MCF 10A (cell line): ENCODE measurements around the gene OR10W1. TPM values are rescaled to one million over a fixed set of nuclear protein-coding genes. Genes with fewer than 3 reads are reported as not detected.

Experiments used
- BruUV-seq: library from RNA; stranded (reverse); fragments of 400-500 nt; replicated peaks from 2 replicates; lab custom pipeline; 2021; lab: Mats Ljungman, UMichigan
- CTCF ChIA-PET: fragments of 300-600 bp; sonication (Branson Sonifier 250); formaldehyde crosslinking; extraction: SDS; loops from one replicate; lab custom pipeline; 2021; ENCODE audit warnings: antibody characterized with exemption, inconsistent platforms; lab: Yijun Ruan, JAX
- POLR2A ChIA-PET: fragments of 300-600, 350-650 bp; sonication (Branson Sonifier 250); formaldehyde crosslinking; extraction: SDS; loops from one replicate; lab custom pipeline; 2020; ENCODE audit warnings: antibody characterized with exemption, inconsistent platforms; lab: Yijun Ruan, JAX
- DNase-seq: peaks from one replicate; pipeline ENCODE4 v3.0.0-alpha.2; 2018; ENCODE audit not compliant: unreplicated experiment
- H3K27ac Mint-ChIP-seq: one replicate; pipeline ENCODE4 v1.8.0; 2022; ENCODE audit warnings: mild to moderate bottlenecking, low read depth, mixed read lengths; ENCODE audit not compliant: unreplicated experiment
- H3K27me3 Mint-ChIP-seq: one replicate; pipeline ENCODE4 v1.8.0; 2022; ENCODE audit warnings: mixed read lengths; ENCODE audit not compliant: insufficient read depth, unreplicated experiment
- H3K36me3 Mint-ChIP-seq: one replicate; pipeline ENCODE4 v1.8.0; 2022; ENCODE audit warnings: mild to moderate bottlenecking, moderate library complexity, mixed read lengths; ENCODE audit not compliant: insufficient read depth, unreplicated experiment
- H3K4me1 Mint-ChIP-seq: one replicate; pipeline ENCODE4 v1.8.0; 2022; ENCODE audit warnings: mixed read lengths; ENCODE audit not compliant: insufficient read depth, unreplicated experiment
- H3K4me3 Mint-ChIP-seq: one replicate; pipeline ENCODE4 v1.8.0; 2022; ENCODE audit warnings: mild to moderate bottlenecking, moderate library complexity, mixed read lengths; ENCODE audit not compliant: unreplicated experiment
- H3K9me3 Mint-ChIP-seq: one replicate; pipeline ENCODE4 v1.8.0; 2022; ENCODE audit warnings: mixed read lengths; ENCODE audit not compliant: unreplicated experiment
- CTCF ChIP-seq: fragments of 200-600 bp; IDR thresholded peaks from one replicate; pipeline ENCODE4 v1.8.0; 2022; ENCODE audit warnings: antibody characterized with exemption, mild to moderate bottlenecking; ENCODE audit not compliant: unreplicated experiment
- intact Hi-C: fragments of 100-400 bp; cut with micrococcal nuclease; formaldehyde crosslinking; loops from 2 replicates; pipeline ENCODE4 v1.14.1; 2022
- total RNA-seq: library from RNA; stranded (reverse); gene quantifications from 2 replicates; pipeline ENCODE4 v1.2.3, GENCODE V29; 2022

The OR10W1 gene
- total RNA-seq, 1 experiment from 2014 or later = not detected

GRCh38 chr11:58289266-58289665 is 21.2 kb upstream of the OR10W1 start:
- Mint-ChIP-seq H3K27ac (no peak overlapping the region), H3K4me3 (no peak overlapping the region), H3K27me3 (no peaks in the 10 kb centered on the region), H3K9me3 (peaks cover 8% of the 10 kb centered on the region), H3K4me1 (no peaks in the 10 kb centered on the region), H3K36me3 (no peaks in the 10 kb centered on the region)
- POLR2A ChIA-PET = no interaction called here
- CTCF ChIA-PET = interaction anchor here (0.8 to 1.3 kb wide), 3 partner anchors 467 to 796 kb away, joined by 3 to 4 read pairs (median 4); no protein-coding TSS in a partner anchor
- DNase-seq = no peak
- no peak for TF ChIP-seq CTCF
- no TSS peak for BruUV-seq
- intact Hi-C loops = loop anchor here (5.0 kb wide), 2 partner anchors 223 to 537 kb away; partner anchors contain the start of gene BTBD18

GRCh38 chr11:58286249-58286648 is 18.2 kb upstream of the OR10W1 start:
- TF ChIP-seq CTCF = peak; percentile 69
- Mint-ChIP-seq H3K4me3 (no peak overlapping the region), H3K9me3 (no peaks in the 10 kb centered on the region), H3K4me1 (no peaks in the 10 kb centered on the region), H3K27me3 (no peaks in the 10 kb centered on the region), H3K27ac (no peak overlapping the region), H3K36me3 (no peaks in the 10 kb centered on the region)
- DNase-seq = peak; percentile 56
- CTCF ChIA-PET = interaction anchor here (0.6 to 2.2 kb wide), 41 partner anchors 9 to 1083 kb away, joined by 3 to 13 read pairs (median 4); partner anchors contain the start of gene P2RX3
- intact Hi-C loops = loop anchor here (2.0 to 5.0 kb wide), 3 partner anchors 226 to 534 kb away; partner anchors contain the start of gene BTBD18
- no TSS peak for BruUV-seq
- POLR2A ChIA-PET = interaction anchor here (0.6 to 1.6 kb wide), 5 partner anchors 166 to 565 kb away, joined by 3 to 4 read pairs (median 3); no protein-coding TSS in a partner anchor

DNA sequence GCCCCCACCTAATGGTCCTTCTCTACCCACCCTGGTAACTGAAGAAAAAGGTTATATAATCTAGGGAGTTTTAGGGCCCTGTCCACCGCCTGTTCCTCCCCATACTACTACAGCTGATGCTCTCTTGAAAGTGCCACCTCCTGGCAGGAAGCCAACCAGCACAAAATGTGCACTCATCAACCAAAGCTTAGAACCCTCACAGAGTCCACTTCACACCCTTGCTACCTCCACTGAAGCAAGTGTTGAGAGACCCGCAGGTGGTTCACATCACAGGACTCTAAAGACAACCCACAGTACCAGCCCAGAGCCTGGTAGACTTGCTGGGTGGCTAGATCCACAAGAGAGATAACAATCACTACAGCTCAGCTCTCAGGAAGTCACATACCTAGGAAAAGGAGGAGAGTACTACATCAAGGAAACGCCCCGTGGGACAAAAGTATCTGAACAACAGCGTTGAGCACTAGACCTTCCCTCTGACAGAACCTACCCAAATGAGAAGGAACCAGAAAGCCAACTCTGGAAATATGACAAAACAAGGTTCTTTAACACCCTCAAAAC is 17.5 kb upstream of the OR10W1 start:
- TF ChIP-seq CTCF = no peak
- H3K4me3 Mint-ChIP-seq = no peak overlapping the region
- H3K9me3 Mint-ChIP-seq = no peaks in the 10 kb centered on the region
- ChIA-PET POLR2A (interaction anchor here (0.6 to 1.6 kb wide), 4 partner anchors 165 to 477 kb away, joined by 3 to 4 read pairs (median 3); no protein-coding TSS in a partner anchor), CTCF (interaction anchor here (0.5 to 2.2 kb wide), 40 partner anchors 9 to 1083 kb away, joined by 3 to 13 read pairs (median 4); partner anchors contain the start of gene P2RX3)
- no peaks in the 10 kb centered on the region for H3K36me3 Mint-ChIP-seq
- no peaks in the 10 kb centered on the region for H3K4me1 Mint-ChIP-seq
- no TSS peak for BruUV-seq
- H3K27ac Mint-ChIP-seq = no peak overlapping the region
- intact Hi-C loops = loop anchor here (2.0 to 5.0 kb wide), 3 partner anchors 227 to 533 kb away; partner anchors contain the start of gene BTBD18
- DNase-seq = no peak
- no peaks in the 10 kb centered on the region for H3K27me3 Mint-ChIP-seq

DNA sequence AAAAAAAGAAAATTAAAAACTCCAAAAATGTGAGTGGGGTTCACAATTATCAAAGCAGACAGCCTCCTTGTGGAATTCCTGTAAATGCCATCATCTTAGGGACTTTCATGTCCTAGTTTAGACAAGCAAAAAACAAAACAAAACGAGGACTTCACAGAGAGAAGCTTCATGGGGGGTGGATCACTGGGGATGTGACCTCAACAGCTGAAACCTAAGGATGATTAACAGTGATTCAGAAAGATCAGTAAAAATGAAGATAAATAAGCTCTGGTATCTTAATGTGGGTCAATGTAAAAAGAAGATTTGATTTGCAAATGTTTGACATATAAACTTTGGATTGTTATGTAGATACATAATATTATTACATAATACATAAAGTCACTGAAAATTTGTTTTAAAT is 8.1 kb upstream of the OR10W1 start:
- intact Hi-C loops = no loop called here
- Mint-ChIP-seq H3K4me3 (no peak overlapping the region), H3K27ac (no peak overlapping the region), H3K36me3 (no peaks in the 10 kb centered on the region), H3K9me3 (no peaks in the 10 kb centered on the region), H3K4me1 (no peaks in the 10 kb centered on the region), H3K27me3 (no peaks in the 10 kb centered on the region)
- ChIA-PET POLR2A (interaction anchor here (0.7 kb wide), 1 partner anchor 63 kb away, joined by 3 read pairs; no protein-coding TSS in a partner anchor), CTCF (interaction anchor here (0.6 to 1.8 kb wide), 3 partner anchors 10 to 210 kb away, joined by 3 to 6 read pairs (median 3); no protein-coding TSS in a partner anchor)
- DNase-seq = no peak
- BruUV-seq = no TSS peak
- TF ChIP-seq CTCF = no peak
